Mucosa of descending colon (tissue), 3 donors: Measurements from ENCODE around the gene APOBEC3B. TPM values are rescaled to one million over a fixed set of nuclear protein-coding genes. Genes with fewer than 3 reads are reported as not detected.
A peak's percentile ranks its signal among the peaks of the same experiment; 100 is the strongest.

ENCODE experiments used
- ATAC-seq: fragments of 200-7000 bp; cut with Tn5 transposase; one replicate; pipeline ENCODE4 v1.9.1; 2020; ENCODE audit warnings: mild to moderate bottlenecking, moderate library complexity
- DNase-seq, 3 donors: peaks; one replicate each; pipeline ENCODE4 v3.0.0-alpha.2; 2020
- H3K36me3 ChIP-seq: fragments of 200-600 bp; one replicate; pipeline ENCODE4 v1.8.0; 2021; ENCODE audit warnings: low read depth, mild to moderate bottlenecking
- H3K4me1 ChIP-seq: fragments of 200-600 bp; one replicate; pipeline ENCODE4 v1.8.0; 2021; ENCODE audit warnings: low read depth, mild to moderate bottlenecking
- H3K4me3 ChIP-seq: fragments of 200-600 bp; one replicate; pipeline ENCODE4 v1.8.0; 2021; ENCODE audit warnings: mild to moderate bottlenecking
- H3K9me3 ChIP-seq: fragments of 200-600 bp; one replicate; pipeline ENCODE4 v1.8.0; 2021; ENCODE audit warnings: mild to moderate bottlenecking
- intact Hi-C, 2 donors: fragments of 100-400 bp; cut with DNase I in 1 of 2; cut with micrococcal nuclease in 1 of 2; formaldehyde crosslinking; loops; one replicate each; pipeline versions ENCODE4 v1.11.0 to v1.11.1; 2022; cut with DNase I, micrococcal nuclease
- total RNA-seq, 3 donors: library from RNA; stranded (reverse); fragmentation: NEBNext Ultra II Directional in 2 of 3; extraction: Animal tissue kit (Norgen Biotek cat#: 25700) in 2 of 3; gene quantifications; one replicate each; pipeline versions ENCODE4 v1.2.1 to v1.2.4, GENCODE V29; 2021 to 2023
- TF ChIP-seq, protein P1 (sequence below): fragments of 200-600 bp; IDR thresholded peaks from one replicate; pipeline ENCODE4 v1.8.0; 2022; ENCODE audit warnings: antibody characterized with exemption, mild to moderate bottlenecking
- donor health status: DM: no; HTN: no; CAD: no; lungs with moderate emphysema.
- donor health status: DM: no; HTN: no; CAD: no.
- donor health status: DM: no; HTN: yes; CAD: no.

Gene APOBEC3B
- total RNA-seq, 3 donors from 2014 or later = 8.4 to 49.5 (median 23.6) TPM

DNA sequence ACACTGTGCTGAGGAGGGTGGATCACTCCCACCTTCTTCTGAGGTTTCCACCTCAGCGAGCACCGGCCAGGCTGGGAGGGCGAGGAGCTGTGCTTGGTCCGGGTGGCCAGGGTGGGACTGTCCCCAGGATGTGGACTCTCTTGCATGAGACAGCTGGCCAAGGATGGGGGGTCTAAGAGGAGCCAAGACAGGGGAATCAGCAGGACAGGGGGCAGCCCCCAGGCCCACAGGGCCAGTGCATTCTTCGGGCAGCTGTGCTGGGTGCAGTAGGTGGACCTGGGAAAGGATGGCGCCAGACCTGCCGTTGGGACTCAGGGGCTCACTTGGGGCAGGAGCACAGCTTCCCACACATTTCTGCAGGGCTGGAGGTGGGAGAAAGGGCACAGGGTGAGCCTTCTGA, 15.2 kb upstream of the APOBEC3B start:
- H3K9me3 ChIP-seq = no peaks in the 10 kb centered on the region

DNA sequence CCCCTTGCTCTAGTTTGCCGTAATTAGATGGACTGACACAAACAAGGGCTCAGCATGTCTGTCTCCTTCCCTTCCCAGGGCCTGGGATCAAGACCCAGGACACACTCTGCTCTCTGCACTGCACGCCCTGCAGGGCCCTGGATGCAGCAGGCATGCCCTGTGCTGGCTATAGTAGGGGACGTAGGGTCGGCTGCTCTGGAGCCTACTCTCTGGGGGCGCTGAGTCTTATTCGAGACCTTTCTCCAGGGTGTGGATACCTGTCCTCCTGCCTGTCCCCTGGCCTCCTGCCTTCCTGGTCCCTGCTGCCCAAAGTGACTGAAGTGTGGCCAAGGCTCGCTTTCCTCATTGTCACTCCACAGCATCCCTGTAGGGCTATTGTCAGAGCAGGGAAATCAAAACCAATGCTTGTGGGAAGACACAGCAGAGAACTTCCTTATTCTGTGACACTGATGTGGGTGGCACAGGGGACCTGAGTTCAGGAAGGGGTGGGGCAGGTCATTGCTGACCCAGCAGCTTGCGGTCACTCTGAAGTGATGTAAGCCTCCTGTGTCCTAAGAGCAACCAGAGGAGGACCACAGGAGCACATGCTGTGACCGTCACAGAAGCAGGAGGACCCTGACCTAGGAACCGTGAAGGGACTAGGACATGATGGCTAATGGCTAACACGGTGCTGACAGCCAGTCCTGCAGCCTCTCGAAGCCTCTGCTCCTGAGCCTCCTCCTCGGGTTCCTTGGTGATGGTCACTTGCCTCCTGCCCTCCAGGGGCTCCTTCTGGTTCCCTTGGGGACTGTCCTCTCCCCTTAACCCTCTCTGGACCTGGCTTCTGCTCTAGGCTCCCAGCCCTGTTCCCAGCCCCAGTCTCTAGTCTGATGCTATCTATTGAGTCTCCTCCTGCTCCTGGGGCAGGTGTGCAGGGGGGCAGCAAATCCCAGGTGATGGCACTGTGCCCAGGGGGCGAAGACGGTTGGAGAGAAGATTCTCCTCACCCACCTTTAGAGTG, 14.4 kb upstream of the APOBEC3B start:
- TF ChIP-seq, protein P1, sequence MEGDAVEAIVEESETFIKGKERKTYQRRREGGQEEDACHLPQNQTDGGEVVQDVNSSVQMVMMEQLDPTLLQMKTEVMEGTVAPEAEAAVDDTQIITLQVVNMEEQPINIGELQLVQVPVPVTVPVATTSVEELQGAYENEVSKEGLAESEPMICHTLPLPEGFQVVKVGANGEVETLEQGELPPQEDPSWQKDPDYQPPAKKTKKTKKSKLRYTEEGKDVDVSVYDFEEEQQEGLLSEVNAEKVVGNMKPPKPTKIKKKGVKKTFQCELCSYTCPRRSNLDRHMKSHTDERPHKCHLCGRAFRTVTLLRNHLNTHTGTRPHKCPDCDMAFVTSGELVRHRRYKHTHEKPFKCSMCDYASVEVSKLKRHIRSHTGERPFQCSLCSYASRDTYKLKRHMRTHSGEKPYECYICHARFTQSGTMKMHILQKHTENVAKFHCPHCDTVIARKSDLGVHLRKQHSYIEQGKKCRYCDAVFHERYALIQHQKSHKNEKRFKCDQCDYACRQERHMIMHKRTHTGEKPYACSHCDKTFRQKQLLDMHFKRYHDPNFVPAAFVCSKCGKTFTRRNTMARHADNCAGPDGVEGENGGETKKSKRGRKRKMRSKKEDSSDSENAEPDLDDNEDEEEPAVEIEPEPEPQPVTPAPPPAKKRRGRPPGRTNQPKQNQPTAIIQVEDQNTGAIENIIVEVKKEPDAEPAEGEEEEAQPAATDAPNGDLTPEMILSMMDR = no peak
- DNase-seq (peak in 2 of 3 donors; percentile 44 to 73), ATAC-seq (peak; percentile 26)
- H3K36me3 ChIP-seq = no peaks in the 10 kb centered on the region
- no peak overlapping the region for H3K4me3 ChIP-seq
- no peaks in the 10 kb centered on the region for H3K9me3 ChIP-seq
- peaks cover 5% of the 10 kb centered on the region for H3K4me1 ChIP-seq
- intact Hi-C loops = no loop called here

More for the DNA sequence above, 15.2 kb upstream of the APOBEC3B start:
- Histone ChIP-seq H3K4me1 (peaks cover 5% of the 10 kb centered on the region), H3K36me3 (no peaks in the 10 kb centered on the region), H3K4me3 (no peak overlapping the region)
- intact Hi-C loops = no loop called here
- DNase-seq (peak in 1 of 3 donors; percentile 39), ATAC-seq (no peak)
- TF ChIP-seq, protein P1 = no peak

DNA sequence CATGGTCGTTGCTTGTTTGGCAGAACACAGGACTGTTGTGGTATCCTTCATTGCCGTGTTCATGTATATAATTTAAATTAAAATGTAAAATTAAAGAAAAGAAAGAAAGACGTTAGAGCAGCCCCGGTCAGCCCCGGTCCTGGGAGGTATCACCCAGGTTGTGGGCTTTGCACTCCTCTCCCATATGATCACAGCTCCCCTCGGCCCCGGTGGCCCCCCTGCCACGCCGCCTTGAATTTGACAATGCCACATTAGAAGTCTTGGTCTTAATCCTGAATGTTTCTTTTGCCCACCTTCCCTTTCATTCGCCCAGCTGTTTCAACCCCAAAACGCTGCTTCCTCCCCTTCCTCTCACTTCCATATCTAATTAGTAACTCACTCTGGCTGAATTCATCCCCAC, 13.3 kb upstream of the APOBEC3B start:
- Histone ChIP-seq H3K4me1 (peaks cover 5% of the 10 kb centered on the region), H3K9me3 (no peaks in the 10 kb centered on the region), H3K36me3 (no peaks in the 10 kb centered on the region), H3K4me3 (no peak overlapping the region)
- TF ChIP-seq, protein P1 = no peak
- intact Hi-C loops = no loop called here
- no peak for ATAC-seq
- peak in 1 of 3 donors; percentile 24 for DNase-seq

DNA sequence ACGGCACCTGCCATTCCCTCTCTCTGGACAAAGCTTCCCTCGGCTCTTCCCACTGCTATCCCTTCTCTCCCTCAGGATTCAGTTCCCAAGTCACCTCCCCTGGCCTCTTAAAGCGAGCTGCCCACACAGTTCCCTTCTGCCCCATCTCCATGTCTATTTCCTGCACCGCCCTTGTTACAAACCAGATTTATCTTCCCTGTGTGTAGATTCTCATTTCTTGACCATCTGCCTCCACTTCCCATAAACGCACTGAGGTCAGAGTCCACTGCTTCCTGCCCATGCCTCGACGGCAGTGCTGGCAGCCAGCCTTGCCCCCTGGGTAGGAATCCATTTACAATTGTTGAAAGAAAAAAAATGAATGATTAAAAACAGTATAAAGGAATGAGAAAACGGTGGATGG, 11.6 kb upstream of the APOBEC3B start:
- DNase-seq (peak in 1 of 3 donors; percentile 12), ATAC-seq (peak; percentile 46)
- H3K36me3 ChIP-seq = no peaks in the 10 kb centered on the region
- H3K4me3 ChIP-seq = no peak overlapping the region
- TF ChIP-seq, protein P1 = no peak
- intact Hi-C loops = no loop called here
- H3K4me1 ChIP-seq = no peaks in the 10 kb centered on the region
- H3K9me3 ChIP-seq = no peaks in the 10 kb centered on the region

DNA sequence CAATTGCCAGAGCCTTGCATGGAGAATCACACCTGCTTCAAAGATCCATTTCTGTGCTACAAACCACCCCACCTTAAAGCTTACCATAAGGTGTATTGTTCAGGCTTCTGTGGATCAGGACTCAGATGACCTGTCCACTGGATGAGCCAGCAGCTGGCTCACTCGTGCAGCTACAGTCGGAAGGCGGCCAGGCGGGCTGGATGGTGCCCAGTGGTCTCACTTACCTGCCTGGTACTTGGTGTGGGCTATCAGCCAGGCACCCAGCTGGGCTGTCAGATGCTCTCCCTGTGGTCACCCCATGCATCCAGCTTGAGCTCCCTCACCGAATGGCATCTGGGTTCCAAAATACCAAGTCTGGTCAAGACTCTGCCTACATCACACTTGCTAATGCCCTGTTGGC, 10.9 kb upstream of the APOBEC3B start:
- DNase-seq = no peak
- TF ChIP-seq, protein P1 = no peak
- Histone ChIP-seq H3K9me3 (no peaks in the 10 kb centered on the region), H3K4me3 (no peak overlapping the region), H3K36me3 (no peaks in the 10 kb centered on the region), H3K4me1 (no peaks in the 10 kb centered on the region)
- intact Hi-C loops = no loop called here
- no peak for ATAC-seq
